H7 (cell line): ENCODE results near the gene DYNLRB2. TPM values are rescaled to one million over a fixed set of nuclear protein-coding genes. Genes with fewer than 3 reads are reported as not detected.

Experiments used
- DNase-seq: peaks from one replicate; pipeline ENCODE4 v3.0.0; 2012
- H3K27me3 ChIP-seq: 2 replicates; pipeline ENCODE4 v1.6.0; 2011; ENCODE audit warnings: mild to moderate bottlenecking, low read length; ENCODE audit not compliant: control insufficient read depth, insufficient read depth
- H3K36me3 ChIP-seq: replicated peaks from 2 replicates; pipeline ENCODE4 v1.5.1; 2011; ENCODE audit warnings: low read length; ENCODE audit not compliant: control insufficient read depth, insufficient read depth
- H3K4me3 ChIP-seq: 2 replicates; pipeline ENCODE4 v1.5.1; 2011; ENCODE audit warnings: low read depth, mild to moderate bottlenecking, control low read depth, low read length, moderate library complexity; ENCODE audit not compliant: insufficient read depth
- total RNA-seq: library from RNA; depleted of rRNA; stranded (reverse); fragments of >200 nt; shearing (Covaris generic); gene quantifications from 2 replicates; pipeline ENCODE4 v1.2.3, GENCODE V29; 2014

DYNLRB2 gene
- total RNA-seq, 1 experiment from 2014 or later, result 0.42 TPM

DNA sequence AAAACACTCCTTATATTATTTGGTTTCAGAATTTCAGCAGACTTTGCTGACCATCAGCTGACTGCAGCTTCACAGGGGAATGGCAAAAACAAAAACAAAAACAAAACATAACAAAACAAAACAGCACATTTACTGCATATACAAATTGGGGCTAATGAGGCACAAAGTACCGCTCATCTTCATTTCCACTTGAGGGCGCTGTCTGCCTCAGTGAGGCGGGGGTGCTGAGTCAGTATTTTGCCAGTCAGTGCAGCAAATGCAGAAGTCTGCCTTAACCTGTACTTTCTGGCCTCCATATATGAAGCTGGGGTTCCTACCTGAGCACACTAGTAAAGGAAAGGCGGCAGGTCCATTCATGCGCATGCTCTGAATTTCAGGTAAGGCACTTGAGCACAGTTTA lies 13.5 kb upstream of the DYNLRB2 start:
- peak; percentile 66 for DNase-seq
- H3K36me3 ChIP-seq, result no peaks in the 10 kb centered on the region
- H3K27me3 ChIP-seq, result no peaks in the 10 kb centered on the region
- no peak overlapping the region for H3K4me3 ChIP-seq

GRCh38 chr16:80530479-80530878 lies 10.3 kb upstream of the DYNLRB2 start:
- H3K4me3 ChIP-seq, result no peak overlapping the region
- DNase-seq, result no peak
- no peaks in the 10 kb centered on the region for H3K36me3 ChIP-seq
- H3K27me3 ChIP-seq, result no peaks in the 10 kb centered on the region; the same call in 1 of the 2 replicates

DNA sequence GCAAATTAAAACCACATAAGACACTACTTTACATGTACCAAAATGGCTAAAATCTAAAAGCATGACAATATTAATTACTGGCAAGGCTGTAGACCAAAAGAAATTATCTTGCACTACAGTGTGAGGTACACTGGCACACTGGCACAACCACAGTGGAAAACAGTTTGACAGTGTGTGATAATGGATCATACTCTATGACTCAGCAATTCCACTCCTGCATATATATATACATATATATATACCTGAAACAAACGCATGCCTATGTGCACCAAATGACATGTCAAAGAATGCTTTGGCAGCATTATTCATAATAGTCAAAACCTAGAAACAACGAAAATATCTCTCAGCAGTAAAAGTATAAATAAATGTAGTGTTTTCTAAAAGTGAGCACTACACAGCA lies 4.6 kb upstream of the DYNLRB2 start:
- Histone ChIP-seq H3K4me3 (no peak overlapping the region), H3K36me3 (no peaks in the 10 kb centered on the region), H3K27me3 (peaks cover 9% of the 10 kb centered on the region; the same call in 1 of the 2 replicates)
- no peak for DNase-seq

- H3K4me3 ChIP-seq, result peak overlapping the region; percentile 50
- no peaks in the 10 kb centered on the region for H3K36me3 ChIP-seq
- H3K27me3 ChIP-seq, result peaks cover 9% of the 10 kb centered on the region; the same call in 1 of the 2 replicates
- DNase-seq, result no peak
These were observed 507 bp downstream of the DYNLRB2 start for GRCh38 chr16:80541306-80541694.

DNA sequence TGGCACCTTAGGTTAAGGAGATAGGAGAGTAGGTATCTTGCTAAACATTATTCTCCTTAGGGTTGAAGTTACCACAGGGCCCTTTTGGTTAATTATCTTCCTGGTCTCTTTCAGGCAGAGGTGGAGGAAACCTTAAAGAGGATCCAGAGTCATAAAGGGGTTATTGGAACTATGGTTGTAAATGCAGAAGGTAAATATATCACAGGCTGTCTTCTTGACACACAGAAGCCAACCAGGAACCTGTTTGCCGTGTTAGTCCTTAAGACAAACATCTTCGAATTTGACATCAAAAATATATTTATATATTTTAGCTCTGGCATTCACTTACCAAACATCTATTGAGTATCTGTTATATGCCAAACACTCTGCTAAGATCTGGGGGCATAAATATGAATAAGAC lies 2.4 kb downstream of the DYNLRB2 start:
- no peak for DNase-seq
- Histone ChIP-seq H3K36me3 (no peaks in the 10 kb centered on the region), H3K4me3 (no peak overlapping the region), H3K27me3 (peaks cover 2% of the 10 kb centered on the region; the same call in 1 of the 2 replicates)

GRCh38 chr16:80544326-80544725 lies 3.5 kb downstream of the DYNLRB2 start:
- Histone ChIP-seq H3K4me3 (no peak overlapping the region), H3K27me3 (no peaks in the 10 kb centered on the region; the same call in 1 of the 2 replicates), H3K36me3 (no peaks in the 10 kb centered on the region)
- DNase-seq, result no peak

GRCh38 chr16:80546249-80546648 lies 5.5 kb downstream of the DYNLRB2 start:
- Histone ChIP-seq H3K27me3 (no peaks in the 10 kb centered on the region; the same call in 1 of the 2 replicates), H3K4me3 (no peak overlapping the region), H3K36me3 (no peaks in the 10 kb centered on the region)
- DNase-seq, result no peak

DNA sequence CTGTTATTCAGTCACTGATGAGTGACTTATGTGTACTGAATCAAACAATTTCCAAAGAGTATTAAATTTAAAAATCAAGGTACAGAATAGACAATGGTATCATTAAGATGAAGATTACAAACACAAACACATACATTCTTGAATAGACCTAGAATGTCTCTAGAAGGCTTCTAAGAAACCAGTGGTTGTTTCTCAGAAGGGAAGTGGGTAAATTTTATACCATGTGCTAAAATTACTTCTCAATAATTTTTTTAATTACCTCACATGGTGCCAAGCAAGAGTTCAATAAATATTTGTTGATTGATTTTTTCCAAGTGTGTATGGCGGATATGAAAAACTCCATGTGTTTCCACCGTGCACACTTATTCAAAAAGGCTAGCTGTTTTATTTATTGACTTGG lies 6.4 kb downstream of the DYNLRB2 start:
- Histone ChIP-seq H3K36me3 (no peaks in the 10 kb centered on the region), H3K27me3 (no peaks in the 10 kb centered on the region; the same call in 1 of the 2 replicates), H3K4me3 (no peak overlapping the region)
- no peak for DNase-seq

DNA sequence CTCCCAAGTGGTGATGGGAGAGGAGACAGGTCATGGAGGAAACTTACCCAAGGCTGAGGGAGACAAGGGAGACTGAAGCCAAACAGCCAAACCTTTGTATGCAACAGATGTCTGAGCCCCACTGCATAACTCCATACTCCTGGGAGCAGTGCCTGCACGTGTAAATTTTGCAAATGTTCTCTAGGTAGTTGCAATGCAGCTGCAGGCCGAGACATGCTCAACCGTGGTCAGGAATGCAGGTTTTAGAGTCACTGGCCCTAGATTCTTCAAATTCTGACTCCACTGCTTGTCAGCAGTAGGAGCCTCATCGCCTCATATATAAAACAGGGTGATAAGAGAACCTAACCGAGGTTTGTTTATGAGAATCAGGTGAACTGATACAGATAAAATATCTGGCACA lies 11.5 kb downstream of the DYNLRB2 start:
- no peaks in the 10 kb centered on the region; the same call in 1 of the 2 replicates for H3K27me3 ChIP-seq
- H3K4me3 ChIP-seq, result no peak overlapping the region
- DNase-seq, result no peak

GRCh38 chr16:80554033-80554432 lies 13.2 kb downstream of the DYNLRB2 start:
- no peaks in the 10 kb centered on the region for H3K36me3 ChIP-seq

More for the DNA sequence above, 11.5 kb downstream of the DYNLRB2 start:
- H3K36me3 ChIP-seq, result no peaks in the 10 kb centered on the region

GRCh38 chr16:80556481-80556880 lies 15.7 kb downstream of the DYNLRB2 start:
- Histone ChIP-seq H3K4me3 (no peak overlapping the region), H3K27me3 (no peaks in the 10 kb centered on the region; the same call in 1 of the 2 replicates), H3K36me3 (no peaks in the 10 kb centered on the region)
- DNase-seq, result no peak

More at GRCh38 chr16:80554033-80554432, 13.2 kb downstream of the DYNLRB2 start:
- no peak overlapping the region for H3K4me3 ChIP-seq
- no peaks in the 10 kb centered on the region; the same call in 1 of the 2 replicates for H3K27me3 ChIP-seq
- no peak for DNase-seq

DNA sequence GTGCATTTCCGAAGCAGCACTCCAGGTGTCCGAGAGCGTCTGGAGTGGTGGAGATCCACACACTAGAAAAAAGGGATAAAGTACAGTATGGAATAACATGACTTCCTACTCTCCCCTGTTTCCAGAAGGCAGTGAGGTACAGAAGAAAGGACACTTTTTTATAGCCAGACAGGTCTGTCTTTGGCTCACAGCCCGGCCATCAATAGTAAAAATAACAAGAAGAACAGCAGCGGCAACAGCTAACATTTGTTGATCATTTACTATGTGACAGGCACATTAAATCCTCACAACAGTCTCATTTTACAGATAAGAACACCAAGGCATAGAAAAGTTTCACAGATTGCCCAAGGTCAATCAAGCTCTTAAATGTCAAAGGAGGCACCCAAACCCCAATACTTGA lies 16.2 kb downstream of the DYNLRB2 start:
- Histone ChIP-seq H3K27me3 (no peaks in the 10 kb centered on the region; the same call in 1 of the 2 replicates), H3K4me3 (no peak overlapping the region), H3K36me3 (no peaks in the 10 kb centered on the region)
- DNase-seq, result no peak

DNA sequence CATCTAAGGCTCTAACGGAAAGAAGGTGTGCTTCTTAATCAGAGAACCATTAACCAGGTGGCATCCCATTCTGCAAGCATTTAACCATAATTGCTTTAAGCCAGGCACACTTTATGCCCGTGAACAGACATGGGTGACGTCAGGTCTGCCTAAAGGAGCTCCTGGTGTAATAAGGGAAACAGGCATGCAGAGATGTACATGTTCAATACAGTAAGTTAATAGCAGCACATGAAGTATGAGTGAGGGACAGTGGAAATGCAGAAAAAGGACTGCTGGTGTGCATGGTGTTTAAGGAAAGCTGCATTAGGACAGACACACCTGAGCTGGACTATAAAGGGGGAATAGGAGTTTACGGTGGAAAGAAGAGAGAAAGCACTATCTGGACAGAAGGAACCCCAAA lies 18.6 kb downstream of the DYNLRB2 start:
- Histone ChIP-seq H3K4me3 (no peak overlapping the region), H3K36me3 (no peaks in the 10 kb centered on the region), H3K27me3 (no peaks in the 10 kb centered on the region; the same call in 1 of the 2 replicates)
- no peak for DNase-seq

DNA sequence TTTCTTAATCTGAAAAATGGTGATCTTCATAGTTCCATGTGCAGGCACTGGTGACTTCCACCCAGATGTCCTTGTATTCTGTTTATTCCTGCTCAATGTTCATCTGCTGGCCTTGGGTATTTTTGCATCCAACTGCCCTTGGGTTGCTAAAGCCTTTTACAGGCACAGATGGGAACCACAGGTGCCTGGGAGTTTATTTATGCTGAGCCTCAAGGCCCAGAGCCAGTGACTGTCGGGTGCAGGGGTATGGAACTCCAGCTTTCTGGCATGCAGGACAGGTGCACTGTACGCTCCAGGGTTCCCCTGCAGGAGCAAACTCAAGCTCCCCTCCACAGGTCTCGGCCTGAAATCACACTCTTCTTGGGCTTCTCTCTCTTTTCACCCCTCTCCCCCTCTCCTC lies 22.3 kb downstream of the DYNLRB2 start:
- no peaks in the 10 kb centered on the region for H3K36me3 ChIP-seq
- DNase-seq, result no peak
- H3K4me3 ChIP-seq, result no peak overlapping the region
- H3K27me3 ChIP-seq, result no peaks in the 10 kb centered on the region; the same call in 1 of the 2 replicates

- Histone ChIP-seq H3K27me3 (no peaks in the 10 kb centered on the region; the same call in 1 of the 2 replicates), H3K36me3 (no peaks in the 10 kb centered on the region), H3K4me3 (no peak overlapping the region)
- DNase-seq, result no peak
These were observed 23.6 kb downstream of the DYNLRB2 start for GRCh38 chr16:80564394-80564793.
